GM12892 (cell line): ENCODE results near the gene SENP5.

ENCODE experiments used
- POLR2A ChIP-seq: IDR thresholded peaks from 2 replicates; pipeline ENCODE4 v1.6.1; 2011; ENCODE audit warnings: low read depth, low read length, control low read depth
- POLR2AphosphoS5 ChIP-seq: IDR thresholded peaks from 2 replicates; pipeline ENCODE4 v1.6.1; 2011; ENCODE audit warnings: low read depth, low read length, control low read depth
- TAF1 ChIP-seq: IDR thresholded peaks from 2 replicates; pipeline ENCODE4 v1.6.1; 2011; ENCODE audit warnings: low read depth, mild to moderate bottlenecking, control low read depth, low read length, borderline replicate concordance

GRCh38 chr3:196931828-196932587 lies 64.3 kb downstream of the SENP5 start:
- no peak for TF ChIP-seq POLR2A
- no peak for TF ChIP-seq TAF1
- no peak for TF ChIP-seq POLR2AphosphoS5
